Gastroesophageal sphincter (tissue), 4 donors: ENCODE results near the gene LCE1C. TPM values are rescaled to one million over a fixed set of nuclear protein-coding genes. Genes with fewer than 3 reads are reported as not detected.

Experiments
- ATAC-seq: fragments of 150-250 bp; one replicate; pipeline ENCODE4 v1.9.1; 2016; ENCODE audit warnings: mild to moderate bottlenecking, moderate library complexity
- H3K27ac ChIP-seq, 4 donors: fragments of 200-600 bp; sonication (generic) in 3 of 4; 1 replicate in 3 of 4; 2 replicates in 1 of 4; pipeline ENCODE4 v1.5.1; 2016 to 2019
- H3K27me3 ChIP-seq: fragments of 200-600 bp; sonication (generic); one replicate; pipeline ENCODE4 v1.5.1; 2019
- H3K36me3 ChIP-seq, 2 donors: fragments of 200-600 bp; sonication (generic); one replicate each; pipeline ENCODE4 v1.5.1; 2019; ENCODE audit warnings: control low read depth in 1 of 2
- H3K4me1 ChIP-seq, 3 donors: fragments of 200-600 bp; sonication (generic); 1 replicate in 2 of 3; 2 replicates in 1 of 3; pipeline ENCODE4 v1.5.1; 2016 to 2019; ENCODE audit warnings: control low read depth in 2 of 3
- H3K4me3 ChIP-seq, 2 donors: fragments of 200-600 bp; sonication (generic); one replicate each; pipeline ENCODE4 v1.5.1; 2019; ENCODE audit warnings: mild to moderate bottlenecking in 1 of 2, moderate library complexity in 1 of 2
- H3K9me3 ChIP-seq, 3 donors: fragments of 200-600 bp; sonication (generic); one replicate each; pipeline ENCODE4 v1.5.1; 2017 to 2019; ENCODE audit warnings: control low read depth in 2 of 3
- CTCF ChIP-seq, 4 experiments: fragments of 200-600 bp in 2 of 4; fragments of 450-650 bp in 2 of 4; sonication (generic) in 1 of 4; IDR thresholded peaks; one replicate each; pipeline ENCODE4 v1.5.1; 2017 to 2019; ENCODE audit warnings: antibody characterized with exemption in 4 of 4, mild to moderate bottlenecking in 2 of 4, moderate library complexity in 2 of 4
- EP300 ChIP-seq: sonication (generic); formaldehyde crosslinking; IDR thresholded peaks from one replicate; pipeline ENCODE4 v1.6.1; 2017; ENCODE audit warnings: antibody characterized with exemption, mild to moderate bottlenecking
- POLR2A ChIP-seq, 2 donors: fragments of 450-650 bp; IDR thresholded peaks; one replicate each; pipeline ENCODE4 v1.6.1; 2017; ENCODE audit warnings: antibody characterized with exemption in 2 of 2, mild to moderate bottlenecking in 2 of 2, moderate library complexity in 1 of 2
- POLR2AphosphoS5 ChIP-seq: sonication (generic); formaldehyde crosslinking; IDR thresholded peaks from one replicate; pipeline ENCODE4 v1.6.1; 2017; ENCODE audit warnings: antibody characterized with exemption
- WGBS, 2 donors: methylation state at CpG; one replicate each; pipeline ENCODE4 v1.1.5; 2018; ENCODE audit warnings: low coverage in 1 of 2; 5-methylcytosine and 5-hydroxymethylcytosine counted together
- total RNA-seq, 4 donors: library from RNA; depleted of rRNA; stranded (reverse); fragments of >200 nt; gene quantifications; one replicate each; pipeline ENCODE4 v1.1.0, GENCODE V29; 2016

Gene LCE1C
- total RNA-seq, 4 donors from 2014 or later = not detected

- H3K36me3 ChIP-seq = no peaks in the 10 kb centered on the region
- H3K27ac ChIP-seq = no peak overlapping the region
- H3K27me3 ChIP-seq = no peaks in the 10 kb centered on the region
- H3K9me3 ChIP-seq = no peaks in the 10 kb centered on the region
- H3K4me1 ChIP-seq = no peaks in the 10 kb centered on the region
- TF ChIP-seq EP300 = no peak
- no peak for TF ChIP-seq CTCF (IDR thresholded peaks at IDR 0.05)
- TF ChIP-seq POLR2A (IDR thresholded peaks at IDR 0.05) = no peak
- TF ChIP-seq POLR2AphosphoS5 = no peak
- no peak for ATAC-seq
- no peak overlapping the region for H3K4me3 ChIP-seq
Observed at GRCh38 chr1:152824964-152825363, 18.5 kb upstream of the LCE1C start.

GRCh38 chr1:152823294-152823693 is 16.8 kb upstream of the LCE1C start:
- TF ChIP-seq POLR2A (IDR thresholded peaks at IDR 0.05) (no peak), EP300 (no peak), POLR2AphosphoS5 (no peak), CTCF (IDR thresholded peaks at IDR 0.05) (no peak)

GRCh38 chr1:152817309-152817708 is 10.9 kb upstream of the LCE1C start:
- no peak for TF ChIP-seq POLR2AphosphoS5
- TF ChIP-seq CTCF (IDR thresholded peaks at IDR 0.05) = no peak
- TF ChIP-seq EP300 = no peak
- no peak for TF ChIP-seq POLR2A (IDR thresholded peaks at IDR 0.05)
- WGBS, 2 donors = 86 to 92% methylated on average over 2 to 6 of the region's 6 CpGs
- no peaks in the 10 kb centered on the region for H3K27me3 ChIP-seq
- H3K4me3 ChIP-seq = no peak overlapping the region
- no peaks in the 10 kb centered on the region for H3K36me3 ChIP-seq
- H3K9me3 ChIP-seq = no peaks in the 10 kb centered on the region
- H3K4me1 ChIP-seq = no peaks in the 10 kb centered on the region
- no peak overlapping the region for H3K27ac ChIP-seq
- ATAC-seq = no peak

More at GRCh38 chr1:152823294-152823693, 16.8 kb upstream of the LCE1C start:
- Histone ChIP-seq H3K4me3 (no peak overlapping the region), H3K36me3 (no peaks in the 10 kb centered on the region), H3K9me3 (no peaks in the 10 kb centered on the region), H3K27me3 (no peaks in the 10 kb centered on the region), H3K4me1 (no peaks in the 10 kb centered on the region), H3K27ac (no peak overlapping the region)
- WGBS, 2 donors = 44 to 53% methylated on average over 4 to 5 of the region's 5 CpGs
- no peak for ATAC-seq

- no peak for ATAC-seq
- WGBS, 2 donors = 73 to 81% methylated on average over 2 of the region's 2 CpGs
- TF ChIP-seq POLR2A (IDR thresholded peaks at IDR 0.05) (no peak), POLR2AphosphoS5 (no peak), CTCF (IDR thresholded peaks at IDR 0.05) (no peak), EP300 (no peak)
- no peak within 1 kb of the TSS for H3K4me3 ChIP-seq
- no peak within 1 kb of the TSS for H3K27ac ChIP-seq
- H3K27me3 ChIP-seq = no peaks in the 10 kb centered on the region
- H3K4me1 ChIP-seq = no peaks in the 10 kb centered on the region
- no peaks in the 10 kb centered on the region for H3K9me3 ChIP-seq
- no peaks in the 10 kb centered on the region for H3K36me3 ChIP-seq
Observed at GRCh38 chr1:152811671-152812070, 5.2 kb upstream of the LCE1C start, which contains the start of gene LCE1B. Gene LCE1B (plus strand): TSS chr1:152811971. CDS start chr1:152812447, 476 bp downstream.

- Histone ChIP-seq H3K4me3 (no peak overlapping the region), H3K9me3 (no peaks in the 10 kb centered on the region), H3K27ac (no peak overlapping the region), H3K36me3 (no peaks in the 10 kb centered on the region), H3K27me3 (no peaks in the 10 kb centered on the region), H3K4me1 (no peaks in the 10 kb centered on the region)
- no peak for ATAC-seq
- TF ChIP-seq POLR2A (IDR thresholded peaks at IDR 0.05) (no peak), EP300 (no peak), POLR2AphosphoS5 (no peak), CTCF (IDR thresholded peaks at IDR 0.05) (no peak)
- WGBS, 2 donors = 80% methylated on average over 1 of the region's 2 CpGs; no CpG with 5 or more reads in 1 of the 2 donors
Observed at GRCh38 chr1:152811050-152811449, 4.6 kb upstream of the LCE1C start.
